IMR-90 (cell line): ENCODE measurements around the gene TRMT11. TPM values are rescaled to one million over a fixed set of nuclear protein-coding genes. Genes with fewer than 3 reads are reported as not detected.

ENCODE experiments used
- ATAC-seq: fragments of 200-7000 bp; cut with Tn5 transposase; 2 replicates; pipeline ENCODE4 v1.9.1; 2020; ENCODE audit warnings: low read depth, mild to moderate bottlenecking, moderate library complexity
- BruUV-seq: library from RNA; stranded (reverse); fragments of 400-500 nt; replicated peaks from 2 replicates; lab custom pipeline; 2021; lab: Mats Ljungman, UMichigan
- CTCF ChIA-PET: fragments of 300-600 bp; formaldehyde crosslinking; extraction: SDS; loops from one replicate; lab custom pipeline; 2021; ENCODE audit warnings: antibody characterized with exemption; lab: Yijun Ruan, JAX
- POLR2A ChIA-PET: fragments of 300-600 bp; sonication (Branson Sonifier 250); formaldehyde crosslinking; loops from one replicate; lab custom pipeline; 2022; ENCODE audit warnings: antibody characterized with exemption; ENCODE audit not compliant: unreplicated experiment; lab: Charles Lee
- DNase-seq: peaks from one replicate; pipeline ENCODE4 v3.0.0; 2013
- H2AFZ ChIP-seq: replicated peaks from 2 replicates; pipeline ENCODE3; 2013; ENCODE audit warnings: low read length, mild to moderate bottlenecking; ENCODE audit not compliant: poor library complexity
- H2AK5ac ChIP-seq: 2 replicates; pipeline ENCODE4 v1.6.1; 2013; ENCODE audit warnings: low read depth, low read length, inconsistent platforms
- H2AK9ac ChIP-seq: replicated peaks from 2 replicates; pipeline ENCODE3; 2013; ENCODE audit warnings: mild to moderate bottlenecking, low read depth, low read length, moderate library complexity; ENCODE audit not compliant: poor library complexity
- H2BK120ac ChIP-seq: 2 replicates; pipeline ENCODE4 v1.6.1; 2013; ENCODE audit warnings: low read depth, low read length, inconsistent platforms
- H2BK15ac ChIP-seq: 3 replicates; pipeline ENCODE4 v1.6.1; 2013; ENCODE audit warnings: low read depth, low read length, inconsistent platforms
- H2BK20ac ChIP-seq: 2 replicates; pipeline ENCODE4 v1.6.1; 2013; ENCODE audit warnings: low read depth, mild to moderate bottlenecking, inconsistent platforms, low read length, moderate library complexity
- H2BK5ac ChIP-seq: 2 replicates; pipeline ENCODE4 v1.6.1; 2013; ENCODE audit warnings: mild to moderate bottlenecking, low read depth, low read length, inconsistent platforms; ENCODE audit not compliant: poor library complexity, severe bottlenecking
- H3K14ac ChIP-seq: replicated peaks from 2 replicates; pipeline ENCODE4 v1.6.1; 2013; ENCODE audit warnings: low read depth, low read length, inconsistent platforms
- H3K18ac ChIP-seq: 2 replicates; pipeline ENCODE4 v1.6.1; 2013; ENCODE audit warnings: low read depth, low read length, control low read depth
- H3K23ac ChIP-seq: 2 replicates; pipeline ENCODE4 v1.6.1; 2013; ENCODE audit warnings: low read depth, low read length, inconsistent platforms
- H3K27ac ChIP-seq: 2 replicates; pipeline ENCODE4 v1.5.1; 2013; ENCODE audit warnings: mild to moderate bottlenecking, control low read depth, low read length; ENCODE audit not compliant: insufficient read depth
- H3K27me3 ChIP-seq: 2 replicates; pipeline ENCODE4 v1.6.1; 2013; ENCODE audit warnings: low read length; ENCODE audit not compliant: control insufficient read depth, insufficient read depth
- H3K36me3 ChIP-seq: 2 replicates; pipeline ENCODE4 v1.6.1; 2013; ENCODE audit warnings: low read length, mixed read lengths; ENCODE audit not compliant: control insufficient read depth, insufficient read depth
- H3K4ac ChIP-seq: 2 replicates; pipeline ENCODE4 v1.6.1; 2013; ENCODE audit warnings: low read depth, low read length, inconsistent platforms
- H3K4me1 ChIP-seq: 2 replicates; pipeline ENCODE4 v1.6.1; 2013; ENCODE audit warnings: low read length, mixed read lengths; ENCODE audit not compliant: control insufficient read depth, insufficient read depth
- H3K4me2 ChIP-seq: 2 replicates; pipeline ENCODE4 v1.6.1; 2013; ENCODE audit warnings: low read depth, mild to moderate bottlenecking, control low read depth, low read length, moderate library complexity
- H3K4me3 ChIP-seq: 2 replicates; pipeline ENCODE4 v1.5.1; 2013; ENCODE audit warnings: low read depth, mild to moderate bottlenecking, control low read depth, low read length, moderate library complexity; ENCODE audit not compliant: insufficient read depth
- H3K56ac ChIP-seq: 2 replicates; pipeline ENCODE4 v1.6.1; 2013; ENCODE audit warnings: low read length, inconsistent platforms; ENCODE audit not compliant: insufficient read depth; ENCODE audit errors: extremely low read depth
- H3K79me1 ChIP-seq, 2 experiments: 2 replicates each; pipeline ENCODE4 v1.6.1; 2013; ENCODE audit warnings: low read length in 2 of 2, inconsistent platforms in 1 of 2, low read depth in 1 of 2
- H3K9ac ChIP-seq: 2 replicates; pipeline ENCODE4 v1.6.1; 2013; ENCODE audit warnings: low read depth, low read length, control low read depth
- H3K9me1 ChIP-seq: 2 replicates; pipeline ENCODE4 v1.6.1; 2013; ENCODE audit warnings: low read length, inconsistent platforms; ENCODE audit not compliant: insufficient read depth
- H3K9me3 ChIP-seq: 2 replicates; pipeline ENCODE4 v1.6.1; 2013; ENCODE audit warnings: low read length; ENCODE audit not compliant: control insufficient read depth, insufficient read depth
- H4K20me1 ChIP-seq: 2 replicates; pipeline ENCODE4 v1.6.1; 2013; ENCODE audit warnings: low read length, inconsistent platforms; ENCODE audit not compliant: insufficient read depth
- H4K5ac ChIP-seq: 2 replicates; pipeline ENCODE4 v1.6.1; 2013; ENCODE audit warnings: mild to moderate bottlenecking, low read depth, low read length, control low read depth
- H4K8ac ChIP-seq, 2 experiments: 2 replicates each; pipeline ENCODE4 v1.6.1; 2013; ENCODE audit warnings: low read depth in 2 of 2, low read length in 2 of 2, control low read depth in 1 of 2, inconsistent platforms in 1 of 2
- H4K91ac ChIP-seq: 2 replicates; pipeline ENCODE4 v1.6.1; 2013; ENCODE audit warnings: low read depth, low read length, inconsistent platforms; ENCODE audit not compliant: insufficient read depth
- BHLHE40 ChIP-seq: fragments of 150-350 bp; IDR thresholded peaks from 2 replicates; pipeline ENCODE4 v1.6.1; 2016; ENCODE audit warnings: mild to moderate bottlenecking, low read depth, low read length
- CEBPB ChIP-seq: IDR thresholded peaks from 2 replicates; pipeline ENCODE4 v1.6.1; 2012; ENCODE audit warnings: low read depth, low read length, improper control_type of control experiment
- CHD1 ChIP-seq: IDR thresholded peaks from 2 replicates; pipeline ENCODE4 v1.6.1; 2012; ENCODE audit warnings: low read depth, low read length, improper control_type of control experiment
- CTCF ChIP-seq: conservative IDR thresholded peaks from 2 replicates; pipeline ENCODE4 v1.5.1; 2012; ENCODE audit warnings: mild to moderate bottlenecking, low read depth, low read length, improper control_type of control experiment
- ELK1 ChIP-seq: fragments of 150-350 bp; IDR thresholded peaks from 2 replicates; pipeline ENCODE4 v1.6.1; 2016; ENCODE audit warnings: low read depth, mild to moderate bottlenecking, low read length, moderate library complexity, borderline replicate concordance
- FOS ChIP-seq: fragments of 150-350 bp; IDR thresholded peaks from 2 replicates; pipeline ENCODE4 v1.6.1; 2016; ENCODE audit warnings: low read depth, low read length
- MAFK ChIP-seq: IDR thresholded peaks from 2 replicates; pipeline ENCODE4 v1.6.1; 2012; ENCODE audit warnings: low read depth, low read length, improper control_type of control experiment
- MAZ ChIP-seq: IDR thresholded peaks from 2 replicates; pipeline ENCODE4 v1.6.1; 2012; ENCODE audit warnings: low read depth, mild to moderate bottlenecking, low read length, improper control_type of control experiment, moderate library complexity, borderline replicate concordance
- MXI1 ChIP-seq: IDR thresholded peaks from 2 replicates; pipeline ENCODE4 v1.6.1; 2012; ENCODE audit warnings: low read depth, mild to moderate bottlenecking, low read length, moderate library complexity, borderline replicate concordance
- NFE2L2 ChIP-seq: fragments of 150-350 bp; IDR thresholded peaks from 2 replicates; pipeline ENCODE4 v1.6.1; 2016; ENCODE audit warnings: low read depth, mild to moderate bottlenecking, low read length
- POLR2A ChIP-seq: IDR thresholded peaks from 2 replicates; pipeline ENCODE4 v1.6.1; 2012; ENCODE audit warnings: mild to moderate bottlenecking, low read depth, low read length
- RAD21 ChIP-seq: IDR thresholded peaks from 2 replicates; pipeline ENCODE4 v1.6.1; 2012; ENCODE audit warnings: low read length, improper control_type of control experiment
- SMC3 ChIP-seq: fragments of 150-350 bp; IDR thresholded peaks from 2 replicates; pipeline ENCODE4 v1.6.1; 2016; ENCODE audit warnings: low read depth, mild to moderate bottlenecking, antibody characterized with exemption, low read length, moderate library complexity
- WGBS, 2 experiments: methylation state at CpG; one replicate each; pipeline versions ENCODE4 v1.1.5 to v1.1.7; 2013; ENCODE audit warnings: missing lambda C conversion rate in 2 of 2; ENCODE audit not compliant: insufficient read length in 1 of 2; ENCODE audit errors: extremely low coverage in 2 of 2; 5-methylcytosine and 5-hydroxymethylcytosine counted together
- dilution Hi-C: fragments of 300-500 bp; cut with HindIII; formaldehyde crosslinking; loops from one replicate; pipeline ENCODE4 v1.14.3; 2018; ENCODE audit warnings: low sequenced_read_pairs; ENCODE audit not compliant: unreplicated experiment
- in situ Hi-C: fragments of 300-500 bp; cut with MboI; formaldehyde crosslinking; loops from 3 replicates; pipeline ENCODE4 v1.14.3; 2019; ENCODE audit warnings: low sequenced_read_pairs, inconsistent platforms, mixed read lengths
- intact Hi-C: fragments of 100-400 bp; cut with micrococcal nuclease; formaldehyde crosslinking; loops from 2 replicates; pipeline ENCODE4 v1.10.0; 2022
- polyA plus RNA-seq, 3 experiments: library from polyadenylated mRNA; depleted of rRNA; stranded (reverse); fragments of >200 nt; gene quantifications; 2 replicates each; pipeline ENCODE4 v1.2.3, GENCODE V29; 2012; ENCODE audit warnings: low replicate concordance in 1 of 3
- total RNA-seq: library from RNA; depleted of rRNA; stranded (reverse); fragments of >200 nt; gene quantifications from 2 replicates; pipeline ENCODE4 v1.2.3, GENCODE V29; 2012
- TF ChIP-seq, protein P1 (sequence below): fragments of 150-350 bp; IDR thresholded peaks from 2 replicates; pipeline ENCODE4 v1.6.1; 2017; ENCODE audit warnings: mild to moderate bottlenecking, antibody characterized with exemption, low read length, low read depth

The TRMT11 gene
- total and polyA plus RNA-seq, 2 of the 4 experiments (the other 2 are of a cell fraction) = 14.3 to 19.0 TPM

DNA sequence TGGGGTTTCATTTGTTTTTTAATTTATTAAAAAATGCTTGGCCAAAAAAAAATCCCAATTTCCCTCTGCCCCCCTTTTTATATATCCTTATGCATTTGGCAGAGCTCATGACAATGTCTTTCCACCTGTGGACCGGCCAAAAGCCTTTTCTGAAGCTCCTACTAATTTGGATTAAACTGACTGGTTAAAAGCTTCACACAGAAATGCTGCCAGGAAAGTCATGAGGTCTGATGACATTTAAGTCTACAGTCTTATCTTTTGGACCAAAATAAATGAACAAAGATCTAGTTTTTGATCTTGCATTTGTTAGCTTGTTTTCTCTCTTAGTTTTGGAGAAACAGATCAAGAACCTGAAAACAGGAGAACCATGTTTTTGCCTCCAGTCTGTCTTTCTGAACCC is 66.1 kb downstream of the TRMT11 start:
- Histone ChIP-seq H3K4me3 (no peak overlapping the region), H3K9ac (no peak overlapping the region), H3K56ac (no peak overlapping the region), H2AK5ac (no peak overlapping the region), H3K27ac (no peak overlapping the region), H2AFZ (no peak overlapping the region), H2BK5ac (no peak overlapping the region), H2AK9ac (no peak overlapping the region), H4K91ac (no peak overlapping the region), H2BK120ac (no peak overlapping the region), H3K9me1 (no peaks in the 10 kb centered on the region), H4K20me1 (no peaks in the 10 kb centered on the region), H3K4me1 (no peaks in the 10 kb centered on the region), H4K8ac (no peak overlapping the region), H3K4me2 (no peak overlapping the region), H3K79me1 (no peaks in the 10 kb centered on the region), H3K9me3 (no peaks in the 10 kb centered on the region), H2BK20ac (no peak overlapping the region), H4K5ac (no peak overlapping the region), H3K18ac (no peak overlapping the region), H3K4ac (no peak overlapping the region), H2BK15ac (no peak overlapping the region), H3K14ac (no peak overlapping the region), H3K27me3 (no peaks in the 10 kb centered on the region), H3K23ac (no peak overlapping the region), H3K36me3 (no peaks in the 10 kb centered on the region; the same call in 1 of the 2 replicates)
- WGBS, 2 experiments = no CpG with 5 or more reads among the region's 1 CpG
- CTCF ChIA-PET = no interaction called here
- intact Hi-C loops (no loop called here), dilution Hi-C loops (no loop called here), in situ Hi-C loops (no loop called here)
- no TSS peak for BruUV-seq
- ATAC-seq = no peak
- DNase-seq = no peak
- TF ChIP-seq CTCF (no peak), CEBPB (no peak), BHLHE40 (no peak), MAZ (no peak), MXI1 (no peak), MAFK (no peak), RAD21 (no peak), SMC3 (no peak), FOS (no peak), CHD1 (no peak), POLR2A (no peak), ELK1 (no peak), NFE2L2 (no peak)
- TF ChIP-seq, protein P1, sequence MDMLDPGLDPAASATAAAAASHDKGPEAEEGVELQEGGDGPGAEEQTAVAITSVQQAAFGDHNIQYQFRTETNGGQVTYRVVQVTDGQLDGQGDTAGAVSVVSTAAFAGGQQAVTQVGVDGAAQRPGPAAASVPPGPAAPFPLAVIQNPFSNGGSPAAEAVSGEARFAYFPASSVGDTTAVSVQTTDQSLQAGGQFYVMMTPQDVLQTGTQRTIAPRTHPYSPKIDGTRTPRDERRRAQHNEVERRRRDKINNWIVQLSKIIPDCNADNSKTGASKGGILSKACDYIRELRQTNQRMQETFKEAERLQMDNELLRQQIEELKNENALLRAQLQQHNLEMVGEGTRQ = no peak
- POLR2A ChIA-PET = no interaction called here
